ENCODE measurements around the gene ILK.

GRCh38 chr11:6638429-6638828 is 34.9 kb downstream of the ILK start:
- TF ChIP-seq, protein P1, sequence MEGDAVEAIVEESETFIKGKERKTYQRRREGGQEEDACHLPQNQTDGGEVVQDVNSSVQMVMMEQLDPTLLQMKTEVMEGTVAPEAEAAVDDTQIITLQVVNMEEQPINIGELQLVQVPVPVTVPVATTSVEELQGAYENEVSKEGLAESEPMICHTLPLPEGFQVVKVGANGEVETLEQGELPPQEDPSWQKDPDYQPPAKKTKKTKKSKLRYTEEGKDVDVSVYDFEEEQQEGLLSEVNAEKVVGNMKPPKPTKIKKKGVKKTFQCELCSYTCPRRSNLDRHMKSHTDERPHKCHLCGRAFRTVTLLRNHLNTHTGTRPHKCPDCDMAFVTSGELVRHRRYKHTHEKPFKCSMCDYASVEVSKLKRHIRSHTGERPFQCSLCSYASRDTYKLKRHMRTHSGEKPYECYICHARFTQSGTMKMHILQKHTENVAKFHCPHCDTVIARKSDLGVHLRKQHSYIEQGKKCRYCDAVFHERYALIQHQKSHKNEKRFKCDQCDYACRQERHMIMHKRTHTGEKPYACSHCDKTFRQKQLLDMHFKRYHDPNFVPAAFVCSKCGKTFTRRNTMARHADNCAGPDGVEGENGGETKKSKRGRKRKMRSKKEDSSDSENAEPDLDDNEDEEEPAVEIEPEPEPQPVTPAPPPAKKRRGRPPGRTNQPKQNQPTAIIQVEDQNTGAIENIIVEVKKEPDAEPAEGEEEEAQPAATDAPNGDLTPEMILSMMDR (IDR thresholded peaks at IDR 0.05): peak in 4 of 7 experiments; percentile 16 to 43 (median 22)
- no peak for TF ChIP-seq POLR2A (IDR thresholded peaks at IDR 0.05)

All from body of pancreas (tissue), 4 donors.